Gastrocnemius medialis (tissue), 4 donors: ENCODE measurements around the gene ANXA2. TPM values are rescaled to one million over a fixed set of nuclear protein-coding genes. Genes with fewer than 3 reads are reported as not detected.
A peak's percentile ranks its signal among the peaks of the same experiment; 100 is the strongest.

Experiments used
- ATAC-seq, 2 donors: fragments of 150-250 bp; one replicate each; pipeline ENCODE4 v1.9.1; 2016
- DNase-seq, 2 donors: peaks; one replicate each; pipeline ENCODE4 v3.0.0-alpha.2; 2019
- H3K27ac ChIP-seq, 4 donors: fragments of 200-600 bp; sonication (generic); 1 replicate in 1 of 4; 2 replicates in 3 of 4; pipeline ENCODE4 v1.5.1; 2016 to 2018; ENCODE audit warnings: mild to moderate bottlenecking in 2 of 4, moderate library complexity in 1 of 4
- H3K27me3 ChIP-seq, 3 donors: fragments of 200-600 bp; sonication (generic) in 2 of 3; 1 replicate in 1 of 3; 2 replicates in 2 of 3; pipeline versions ENCODE4 v1.5.1 to v1.6.0; 2016 to 2019; ENCODE audit warnings: mild to moderate bottlenecking in 1 of 3, moderate library complexity in 1 of 3
- H3K36me3 ChIP-seq, 2 donors: fragments of 200-600 bp; sonication (generic) in 1 of 2; one replicate each; pipeline ENCODE4 v1.5.1; 2017 to 2018
- H3K4me1 ChIP-seq, 2 donors: fragments of 200-600 bp; sonication (generic) in 1 of 2; one replicate each; pipeline ENCODE4 v1.5.1; 2016 to 2017; ENCODE audit warnings: mild to moderate bottlenecking in 2 of 2
- H3K4me3 ChIP-seq, 4 donors: fragments of 200-600 bp; sonication (generic) in 3 of 4; 1 replicate in 1 of 4; 2 replicates in 3 of 4; pipeline ENCODE4 v1.5.1; 2016 to 2019; ENCODE audit warnings: mild to moderate bottlenecking in 2 of 4
- H3K9me3 ChIP-seq, 3 donors: fragments of 200-600 bp; sonication (generic) in 2 of 3; 1 replicate in 1 of 3; 2 replicates in 2 of 3; pipeline ENCODE4 v1.5.1; 2016 to 2019
- CTCF ChIP-seq, 5 experiments: fragments of 450-650 bp in 3 of 5; fragments of 200-600 bp in 2 of 5; sonication (generic) in 2 of 5; IDR thresholded peaks in 4 of 5; conservative IDR thresholded peaks in 1 of 5; 1 replicate in 4 of 5; 2 replicates in 1 of 5; pipeline ENCODE4 v1.5.1; 2016 to 2019; ENCODE audit warnings: antibody characterized with exemption in 5 of 5, mild to moderate bottlenecking in 3 of 5, moderate library complexity in 3 of 5
- POLR2A ChIP-seq, 2 donors: fragments of 450-650 bp; IDR thresholded peaks; one replicate each; pipeline ENCODE4 v1.6.1; 2017; ENCODE audit warnings: antibody characterized with exemption in 2 of 2, mild to moderate bottlenecking in 2 of 2, moderate library complexity in 2 of 2
- in situ Hi-C, 4 donors: fragments of 200-750 bp; cut with MboI; loops; one replicate each; pipeline versions ENCODE4 v1.15.0 to v1.8.0; 2017; ENCODE audit warnings: low sequenced_read_pairs in 4 of 4
- intact Hi-C: fragments of 100-400 bp; cut with DNase I; formaldehyde crosslinking; loops from one replicate; pipeline ENCODE4 v1.15.1; 2023; ENCODE audit warnings: low total_unique reads
- total RNA-seq, 4 donors: library from RNA; depleted of rRNA; stranded (reverse); fragments of >200 nt; gene quantifications; one replicate each; pipeline versions ENCODE4 v1.1.0 to v1.2.3, GENCODE V29; 2016

The ANXA2 gene
- total RNA-seq, 4 donors from 2014 or later: 266 to 386 (median 323) TPM

DNA sequence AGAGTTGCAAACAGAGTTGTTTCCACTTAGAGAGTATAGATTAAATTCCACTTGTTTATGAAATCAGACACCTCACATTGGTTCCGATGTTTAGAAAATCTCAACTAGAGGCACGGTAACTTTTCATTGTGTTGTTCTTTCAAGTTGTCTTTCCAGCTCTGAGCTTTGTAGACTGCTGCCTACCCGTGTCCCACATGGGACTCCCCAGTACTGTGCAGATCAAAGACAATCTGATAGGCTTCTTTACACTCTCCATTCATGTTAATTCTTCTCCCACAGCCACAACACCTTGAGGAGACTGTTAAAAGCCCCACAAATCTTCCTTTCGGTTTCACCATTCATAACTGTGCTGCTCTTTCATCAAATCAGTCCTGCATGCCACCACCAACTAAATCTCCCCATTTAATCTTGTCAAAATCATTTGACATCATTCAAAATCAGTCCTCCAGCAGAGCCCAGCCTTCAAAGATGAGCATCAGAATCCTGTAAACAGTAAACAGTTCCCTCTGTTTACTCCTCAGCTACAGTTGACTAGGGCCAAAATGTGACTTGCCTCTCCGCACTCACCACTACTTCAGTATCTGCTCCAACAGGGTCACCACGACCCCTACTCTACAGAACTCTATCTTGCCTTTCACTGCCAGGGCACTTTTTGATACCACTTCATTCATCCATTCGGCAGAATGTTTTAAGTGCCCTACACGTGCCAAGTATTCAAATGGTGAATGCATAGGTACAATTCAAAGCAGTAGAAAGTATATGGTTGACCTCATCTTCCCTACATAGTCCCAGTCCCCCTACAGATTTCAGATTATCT lies 8.3 kb downstream of the ANXA2 start:
- no peak for TF ChIP-seq CTCF (IDR thresholded peaks at IDR 0.05 in 4 of 5, conservative IDR thresholded peaks at IDR 0.05 in 1 of 5)
- TF ChIP-seq POLR2A (IDR thresholded peaks at IDR 0.05): no peak
- Histone ChIP-seq H3K4me3 (peak overlapping the region in 3 of 4 donors; percentile 10 to 20 (median 15)), H3K9me3 (no peaks in the 10 kb centered on the region), H3K4me1 (peaks cover 85 to 93% of the 10 kb centered on the region in 2 donors), H3K36me3 (peaks cover 0 to 15% of the 10 kb centered on the region in 2 donors), H3K27ac (peak overlapping the region; percentile 15 to 98 (median 42)), H3K27me3 (no peaks in the 10 kb centered on the region)
- intact Hi-C loops: loop anchor here (2.0 kb wide), 1 partner anchor 27 kb away; no protein-coding TSS in a partner anchor
- in situ Hi-C loops: no loop called here
- ATAC-seq: no peak
- DNase-seq: no peak

DNA sequence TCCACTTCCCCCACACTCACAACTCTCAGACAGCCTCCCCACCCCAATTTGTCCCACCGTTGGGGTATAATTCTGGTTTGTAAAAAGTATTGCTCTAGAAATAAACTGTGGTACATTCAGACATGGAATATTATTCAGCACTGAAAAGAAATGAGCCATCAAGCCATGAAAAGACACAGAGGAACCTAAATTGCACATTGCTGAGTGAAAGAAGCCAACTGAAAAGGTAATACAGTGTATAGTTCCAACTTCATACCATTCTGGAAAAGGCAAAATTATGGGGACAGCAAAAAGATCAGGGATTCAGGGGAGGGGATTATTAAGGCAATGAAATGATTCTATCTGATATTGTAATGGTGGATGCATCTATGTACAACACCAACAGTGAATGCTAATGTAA lies 10.5 kb downstream of the ANXA2 start:
- intact Hi-C loops: no loop called here
- in situ Hi-C loops: no loop called here
- no peak overlapping the region for H3K4me3 ChIP-seq
- peak overlapping the region in 1 of 4 donors; percentile 42 for H3K27ac ChIP-seq
- no peaks in the 10 kb centered on the region for H3K27me3 ChIP-seq
- peaks cover 0 to 34% of the 10 kb centered on the region in 2 donors for H3K36me3 ChIP-seq
- ATAC-seq (no peak), DNase-seq (no peak)
- no peaks in the 10 kb centered on the region for H3K9me3 ChIP-seq
- peaks cover 68 to 93% of the 10 kb centered on the region in 2 donors for H3K4me1 ChIP-seq
- TF ChIP-seq POLR2A (IDR thresholded peaks at IDR 0.05): no peak
- no peak for TF ChIP-seq CTCF (IDR thresholded peaks at IDR 0.05 in 4 of 5, conservative IDR thresholded peaks at IDR 0.05 in 1 of 5)

DNA sequence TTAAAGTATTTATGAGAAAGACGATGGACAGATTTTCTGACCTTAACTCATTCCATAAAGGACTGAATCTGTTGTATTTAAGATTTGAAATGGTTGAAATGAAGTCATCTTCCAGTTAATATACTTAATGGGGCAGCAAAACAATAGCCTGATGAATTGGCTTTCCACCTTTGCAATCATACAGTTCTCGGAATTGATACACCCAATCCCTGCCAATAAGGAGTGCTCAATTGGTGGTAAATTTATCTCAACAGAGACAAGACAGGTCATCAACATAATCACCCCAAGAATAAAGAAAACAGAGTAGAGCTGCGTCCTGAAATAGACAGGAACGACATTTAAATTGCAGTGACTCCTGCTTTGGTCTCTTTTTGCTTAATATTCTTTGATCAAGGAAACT lies 11.2 kb downstream of the ANXA2 start:
- in situ Hi-C loops (no loop called here), intact Hi-C loops (no loop called here)
- DNase-seq: no peak
- Histone ChIP-seq H3K27me3 (no peaks in the 10 kb centered on the region), H3K4me1 (peaks cover 61 to 89% of the 10 kb centered on the region in 2 donors), H3K9me3 (no peaks in the 10 kb centered on the region), H3K4me3 (no peak overlapping the region), H3K27ac (peak overlapping the region in 1 of 4 donors; percentile 42), H3K36me3 (peaks cover 0 to 40% of the 10 kb centered on the region in 2 donors)
- ATAC-seq: no peak
- TF ChIP-seq POLR2A (IDR thresholded peaks at IDR 0.05): no peak
- no peak for TF ChIP-seq CTCF (IDR thresholded peaks at IDR 0.05 in 4 of 5, conservative IDR thresholded peaks at IDR 0.05 in 1 of 5)

DNA sequence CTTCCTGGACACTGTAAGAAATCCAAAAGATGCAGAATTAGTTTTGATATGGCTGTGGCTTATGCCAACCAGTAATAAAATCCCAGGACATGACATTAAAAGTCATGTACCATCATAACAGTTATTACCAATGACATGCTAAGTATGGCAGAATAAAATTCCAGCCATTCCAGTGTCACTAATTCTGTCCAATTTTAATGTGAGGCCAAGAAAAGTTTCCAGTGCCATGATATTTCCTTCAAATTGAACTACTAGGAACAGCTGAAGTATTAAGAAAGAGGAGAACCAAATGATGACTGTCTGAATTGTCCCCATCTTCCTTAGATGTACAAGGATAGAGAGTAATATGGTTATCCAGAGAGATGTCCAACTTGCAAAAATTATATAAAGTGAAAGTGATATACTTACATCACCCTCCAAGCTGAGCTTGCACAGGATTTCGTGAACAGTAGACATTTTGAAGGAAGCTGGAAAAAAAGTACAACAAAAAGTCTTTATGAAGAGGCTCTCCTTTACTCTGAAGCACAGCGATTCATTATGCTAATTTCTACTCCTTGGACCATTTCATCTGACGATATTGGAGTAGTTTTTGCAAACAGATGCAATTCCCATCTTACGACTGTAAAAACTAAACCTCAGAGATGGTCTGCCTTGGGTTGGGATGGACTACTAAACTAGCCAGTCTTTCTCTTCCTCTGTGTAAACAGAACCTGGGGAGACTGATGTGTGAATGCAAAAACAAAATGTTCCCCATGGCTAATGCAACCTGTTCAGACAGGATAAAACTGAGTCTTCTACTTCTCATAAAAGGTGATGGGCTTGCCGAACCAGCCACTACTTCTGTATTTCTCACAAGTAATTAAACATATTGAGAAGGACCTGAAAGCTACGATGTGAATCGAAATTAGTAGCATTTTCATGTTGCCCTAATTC lies 11.9 kb downstream of the ANXA2 start:
- ATAC-seq (no peak), DNase-seq (no peak)
- peaks cover 0 to 47% of the 10 kb centered on the region in 2 donors for H3K36me3 ChIP-seq
- no peaks in the 10 kb centered on the region for H3K9me3 ChIP-seq
- H3K27ac ChIP-seq: peak overlapping the region in 1 of 4 donors; percentile 42
- intact Hi-C loops: no loop called here
- TF ChIP-seq POLR2A (IDR thresholded peaks at IDR 0.05): no peak
- no peak for TF ChIP-seq CTCF (IDR thresholded peaks at IDR 0.05 in 4 of 5, conservative IDR thresholded peaks at IDR 0.05 in 1 of 5)
- peaks cover 56 to 89% of the 10 kb centered on the region in 2 donors for H3K4me1 ChIP-seq
- no peaks in the 10 kb centered on the region for H3K27me3 ChIP-seq
- in situ Hi-C loops: no loop called here
- H3K4me3 ChIP-seq: no peak overlapping the region
